ENCODE measurements around the gene PTPRN2.

PTPRN2 gene

GRCh38 chr7:157813741-157814661 lies 773.6 kb downstream of the PTPRN2 start:
- DNase-seq: no peak

- DNase-seq: no peak
These were observed 774.6 kb downstream of the PTPRN2 start for GRCh38 chr7:157813053-157813452.

GRCh38 chr7:157811946-157812345 lies 775.7 kb downstream of the PTPRN2 start:
- DNase-seq: no peak

GRCh38 chr7:157809863-157810851 lies 777.5 kb downstream of the PTPRN2 start:
- no peak for DNase-seq

GRCh38 chr7:157809154-157809862 lies 778.3 kb downstream of the PTPRN2 start:
- no peak for DNase-seq

GRCh38 chr7:157808042-157808441 lies 779.6 kb downstream of the PTPRN2 start:
- DNase-seq: no peak

GRCh38 chr7:157807510-157807909 lies 780.1 kb downstream of the PTPRN2 start:
- DNase-seq: no peak

GRCh38 chr7:157806711-157807110 lies 780.9 kb downstream of the PTPRN2 start:
- no peak for DNase-seq

- no peak for DNase-seq
These were observed 781.9 kb downstream of the PTPRN2 start for GRCh38 chr7:157805713-157806112.

GRCh38 chr7:157803906-157804305 lies 783.7 kb downstream of the PTPRN2 start:
- no peak for DNase-seq

- no peak for DNase-seq
These were observed 785.5 kb downstream of the PTPRN2 start for GRCh38 chr7:157801971-157802675.

- DNase-seq: no peak
These were observed 786.5 kb downstream of the PTPRN2 start for GRCh38 chr7:157801113-157801512.

- DNase-seq: no peak
These were observed 787.3 kb downstream of the PTPRN2 start for GRCh38 chr7:157800281-157800680.

GRCh38 chr7:157799076-157799685 lies 788.4 kb downstream of the PTPRN2 start:
- no peak for DNase-seq

- no peak for DNase-seq
These were observed 790.3 kb downstream of the PTPRN2 start for GRCh38 chr7:157797361-157797760.

GRCh38 chr7:157796846-157797245 lies 790.8 kb downstream of the PTPRN2 start:
- DNase-seq: no peak

- no peak for DNase-seq
These were observed 792.0 kb downstream of the PTPRN2 start for GRCh38 chr7:157795643-157796042.

- no peak for DNase-seq
These were observed 792.4 kb downstream of the PTPRN2 start for GRCh38 chr7:157795199-157795598.

- DNase-seq: no peak
These were observed 792.9 kb downstream of the PTPRN2 start for GRCh38 chr7:157794746-157795065.

GRCh38 chr7:157793973-157794745 lies 793.5 kb downstream of the PTPRN2 start:
- no peak for DNase-seq

GRCh38 chr7:157793087-157793353 lies 794.6 kb downstream of the PTPRN2 start:
- no peak for DNase-seq
